B cell (primary cell): Measurements from ENCODE around the gene SLC6A1.

Experiments used
- EZH2 ChIP-seq: IDR thresholded peaks from 2 replicates; pipeline ENCODE4 v1.6.1; 2012; ENCODE audit warnings: borderline replicate concordance, low read depth, mild to moderate bottlenecking, moderate library complexity, low read length; ENCODE audit not compliant: insufficient read depth, poor library complexity, severe bottlenecking
- TF ChIP-seq, protein P1 (sequence below): fragments of 200-600 bp; IDR thresholded peaks from one replicate; pipeline ENCODE4 v1.8.0; 2022; ENCODE audit warnings: antibody characterized with exemption, mild to moderate bottlenecking

DNA sequence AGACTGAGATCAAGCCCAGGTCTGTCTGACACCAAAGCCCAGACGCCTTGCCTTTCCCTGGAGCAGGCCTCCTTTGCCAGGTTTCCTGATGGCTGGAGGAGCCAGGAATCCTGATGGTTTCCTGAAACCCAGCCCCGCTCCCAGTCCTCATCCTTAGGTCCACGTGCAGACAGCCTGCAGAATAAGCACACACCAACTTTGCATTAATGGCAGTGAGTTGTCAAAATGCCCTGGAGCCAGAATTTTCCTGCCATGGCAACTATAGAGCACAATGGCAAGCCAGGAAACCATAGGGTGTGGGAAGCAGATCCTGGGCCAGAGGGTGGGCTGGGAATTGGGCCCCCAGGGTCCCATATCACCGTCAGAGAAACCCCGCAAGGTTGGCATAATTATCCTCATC, 94.3 kb downstream of the SLC6A1 start:
- TF ChIP-seq, protein P1, sequence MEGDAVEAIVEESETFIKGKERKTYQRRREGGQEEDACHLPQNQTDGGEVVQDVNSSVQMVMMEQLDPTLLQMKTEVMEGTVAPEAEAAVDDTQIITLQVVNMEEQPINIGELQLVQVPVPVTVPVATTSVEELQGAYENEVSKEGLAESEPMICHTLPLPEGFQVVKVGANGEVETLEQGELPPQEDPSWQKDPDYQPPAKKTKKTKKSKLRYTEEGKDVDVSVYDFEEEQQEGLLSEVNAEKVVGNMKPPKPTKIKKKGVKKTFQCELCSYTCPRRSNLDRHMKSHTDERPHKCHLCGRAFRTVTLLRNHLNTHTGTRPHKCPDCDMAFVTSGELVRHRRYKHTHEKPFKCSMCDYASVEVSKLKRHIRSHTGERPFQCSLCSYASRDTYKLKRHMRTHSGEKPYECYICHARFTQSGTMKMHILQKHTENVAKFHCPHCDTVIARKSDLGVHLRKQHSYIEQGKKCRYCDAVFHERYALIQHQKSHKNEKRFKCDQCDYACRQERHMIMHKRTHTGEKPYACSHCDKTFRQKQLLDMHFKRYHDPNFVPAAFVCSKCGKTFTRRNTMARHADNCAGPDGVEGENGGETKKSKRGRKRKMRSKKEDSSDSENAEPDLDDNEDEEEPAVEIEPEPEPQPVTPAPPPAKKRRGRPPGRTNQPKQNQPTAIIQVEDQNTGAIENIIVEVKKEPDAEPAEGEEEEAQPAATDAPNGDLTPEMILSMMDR = no peak
- TF ChIP-seq EZH2 = no peak
